Neutrophil (primary cell): ENCODE measurements around the gene DST.

Source experiments
- H3K27ac ChIP-seq: fragments of 200-600 bp; sonication (generic); 2 replicates; pipeline ENCODE4 v1.5.1; 2016; ENCODE audit warnings: mild to moderate bottlenecking, moderate library complexity
- H3K27me3 ChIP-seq: fragments of 200-600 bp; sonication (generic); 2 replicates; pipeline ENCODE4 v1.6.0; 2016; ENCODE audit warnings: mild to moderate bottlenecking
- H3K36me3 ChIP-seq: fragments of 200-600 bp; sonication (generic); 2 replicates; pipeline ENCODE4 v1.5.1; 2017
- H3K4me1 ChIP-seq, 2 experiments: fragments of 200-600 bp in 1 of 2; sonication (generic) in 1 of 2; 1 replicate in 1 of 2; 2 replicates in 1 of 2; pipeline versions ENCODE4 v1.5.1 to v1.6.1; 2013 to 2016; ENCODE audit warnings: low read depth in 1 of 2, low read length in 1 of 2, mild to moderate bottlenecking in 1 of 2, moderate library complexity in 1 of 2; ENCODE audit not compliant: control insufficient read depth in 1 of 2, insufficient read depth in 1 of 2
- H3K4me3 ChIP-seq, 2 experiments: fragments of 200-600 bp in 1 of 2; sonication (generic) in 1 of 2; 1 replicate in 1 of 2; 2 replicates in 1 of 2; pipeline ENCODE4 v1.5.1; 2013 to 2016; ENCODE audit warnings: low read depth in 1 of 2, low read length in 1 of 2, mild to moderate bottlenecking in 1 of 2, moderate library complexity in 1 of 2
- H3K9me3 ChIP-seq: fragments of 200-600 bp; sonication (generic); 2 replicates; pipeline ENCODE4 v1.5.1; 2016
- TF ChIP-seq, protein P1 (sequence below): fragments of 200-600 bp; sonication (generic); IDR thresholded peaks from 2 replicates; pipeline ENCODE4 v1.5.1; 2016; ENCODE audit warnings: antibody characterized with exemption

The DST gene

DNA sequence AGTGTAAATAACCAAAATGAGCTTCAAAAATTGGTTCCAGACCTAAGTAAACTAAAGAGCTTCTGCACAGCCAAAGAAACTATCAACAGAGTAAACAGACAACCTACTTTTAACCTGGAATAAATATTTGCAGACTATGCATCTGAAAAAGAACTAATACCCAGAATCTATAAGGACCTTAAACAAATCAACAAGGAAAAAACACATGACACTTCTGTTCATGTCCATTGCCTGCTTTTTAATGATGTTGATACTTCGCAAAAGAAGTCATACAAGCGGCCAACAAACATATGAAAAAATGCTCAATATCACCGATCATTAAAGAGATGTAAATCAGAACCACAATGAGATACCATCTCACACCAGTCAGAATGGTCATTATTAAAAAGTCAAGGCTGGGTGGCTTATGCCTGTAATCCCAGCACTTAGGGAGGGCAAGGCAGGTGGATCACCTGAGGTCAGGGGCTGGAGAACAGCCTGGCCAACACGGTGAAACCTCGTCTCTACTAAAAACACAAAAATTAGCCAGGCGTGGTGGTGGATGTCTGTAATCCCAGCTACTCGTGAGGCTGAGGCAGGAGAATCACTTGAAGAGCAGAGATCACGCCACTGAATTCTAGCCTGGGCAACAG, 42.5 kb upstream of the DST start:
- H3K4me3 ChIP-seq: no peak overlapping the region
- TF ChIP-seq, protein P1, sequence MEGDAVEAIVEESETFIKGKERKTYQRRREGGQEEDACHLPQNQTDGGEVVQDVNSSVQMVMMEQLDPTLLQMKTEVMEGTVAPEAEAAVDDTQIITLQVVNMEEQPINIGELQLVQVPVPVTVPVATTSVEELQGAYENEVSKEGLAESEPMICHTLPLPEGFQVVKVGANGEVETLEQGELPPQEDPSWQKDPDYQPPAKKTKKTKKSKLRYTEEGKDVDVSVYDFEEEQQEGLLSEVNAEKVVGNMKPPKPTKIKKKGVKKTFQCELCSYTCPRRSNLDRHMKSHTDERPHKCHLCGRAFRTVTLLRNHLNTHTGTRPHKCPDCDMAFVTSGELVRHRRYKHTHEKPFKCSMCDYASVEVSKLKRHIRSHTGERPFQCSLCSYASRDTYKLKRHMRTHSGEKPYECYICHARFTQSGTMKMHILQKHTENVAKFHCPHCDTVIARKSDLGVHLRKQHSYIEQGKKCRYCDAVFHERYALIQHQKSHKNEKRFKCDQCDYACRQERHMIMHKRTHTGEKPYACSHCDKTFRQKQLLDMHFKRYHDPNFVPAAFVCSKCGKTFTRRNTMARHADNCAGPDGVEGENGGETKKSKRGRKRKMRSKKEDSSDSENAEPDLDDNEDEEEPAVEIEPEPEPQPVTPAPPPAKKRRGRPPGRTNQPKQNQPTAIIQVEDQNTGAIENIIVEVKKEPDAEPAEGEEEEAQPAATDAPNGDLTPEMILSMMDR: no peak
- no peaks in the 10 kb centered on the region for H3K27me3 ChIP-seq
- H3K9me3 ChIP-seq: no peaks in the 10 kb centered on the region
- no peaks in the 10 kb centered on the region for H3K36me3 ChIP-seq
- no peaks in the 10 kb centered on the region for H3K4me1 ChIP-seq
- H3K27ac ChIP-seq: no peak overlapping the region

DNA sequence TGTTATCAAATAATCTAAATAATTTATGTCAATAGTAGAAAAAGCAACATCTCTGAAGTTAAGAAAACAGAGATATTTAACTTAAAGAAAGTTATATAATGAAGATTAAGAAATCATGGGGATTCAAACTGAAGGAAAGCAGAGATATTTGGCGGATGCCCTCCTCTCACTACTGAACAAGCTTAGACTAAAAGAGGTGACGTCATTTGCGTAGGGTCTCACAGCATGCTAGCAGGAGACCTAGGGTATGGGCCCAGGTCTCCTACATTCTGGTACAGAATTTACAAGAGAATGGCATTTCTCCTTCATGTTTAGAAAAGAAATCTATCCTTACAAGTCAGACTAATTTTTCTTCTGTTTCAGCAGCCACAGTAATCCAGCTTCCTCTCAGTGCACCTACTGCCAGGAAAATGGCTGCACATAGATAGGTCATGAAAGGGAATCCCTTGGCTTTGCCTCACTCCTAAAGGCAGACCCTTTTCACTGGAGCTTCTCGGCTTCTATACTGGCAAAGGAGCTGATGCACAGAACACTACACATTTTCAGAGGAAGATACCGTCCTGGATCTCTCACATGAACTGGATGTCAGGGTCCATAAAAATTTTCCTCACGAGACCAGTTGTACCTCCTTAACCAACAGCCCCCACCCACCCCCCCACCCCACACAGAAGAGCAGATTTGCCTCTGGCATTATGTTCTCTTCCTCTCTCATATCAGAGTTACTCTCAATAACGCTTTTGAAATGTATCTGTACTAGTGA, 41.8 kb upstream of the DST start:
- TF ChIP-seq, protein P1: no peak
- Histone ChIP-seq H3K9me3 (no peaks in the 10 kb centered on the region), H3K4me3 (no peak overlapping the region), H3K27me3 (no peaks in the 10 kb centered on the region), H3K4me1 (no peaks in the 10 kb centered on the region), H3K36me3 (no peaks in the 10 kb centered on the region), H3K27ac (no peak overlapping the region)

DNA sequence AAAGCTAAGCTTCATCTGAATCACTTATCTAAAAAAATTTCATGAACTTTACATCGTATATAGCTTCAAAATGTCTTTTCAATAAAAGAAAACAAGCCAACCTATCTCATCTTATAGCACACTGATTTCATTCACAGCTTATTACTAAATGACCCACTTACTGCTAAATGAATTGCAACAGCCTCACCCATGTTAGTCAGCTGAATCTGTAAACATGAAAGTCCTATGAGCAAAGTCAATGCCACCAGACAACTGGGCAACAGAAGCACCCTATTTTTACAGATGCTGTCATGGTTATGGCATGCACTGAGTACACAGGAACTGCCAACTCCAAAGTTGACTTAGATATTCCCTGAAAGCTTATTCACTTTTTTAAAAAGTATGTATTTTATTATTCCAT, 41.2 kb upstream of the DST start:
- Histone ChIP-seq H3K36me3 (no peaks in the 10 kb centered on the region), H3K27ac (no peak overlapping the region), H3K4me1 (no peaks in the 10 kb centered on the region), H3K27me3 (no peaks in the 10 kb centered on the region), H3K4me3 (no peak overlapping the region), H3K9me3 (no peaks in the 10 kb centered on the region)
- TF ChIP-seq, protein P1: no peak

DNA sequence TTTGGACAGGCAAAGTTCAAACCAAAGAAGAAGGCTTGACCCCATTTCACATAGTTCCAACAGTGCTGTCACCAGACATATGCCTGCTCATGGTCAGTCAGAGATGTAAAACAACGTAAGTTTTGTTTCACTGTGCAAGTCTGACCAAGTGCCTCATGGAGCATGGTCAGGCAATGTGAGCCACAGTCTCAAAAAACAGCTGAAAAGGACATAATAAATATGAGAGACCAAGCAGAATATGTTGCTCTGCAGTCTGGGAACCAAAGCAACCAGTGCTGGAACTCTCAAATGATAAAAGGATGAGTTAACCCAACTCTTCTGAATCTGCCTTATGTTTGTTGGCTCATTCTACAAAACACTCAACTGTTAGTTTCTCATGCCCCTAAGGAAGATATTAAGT, 39.9 kb upstream of the DST start:
- Histone ChIP-seq H3K9me3 (no peaks in the 10 kb centered on the region), H3K27ac (no peak overlapping the region), H3K4me1 (no peaks in the 10 kb centered on the region)

DNA sequence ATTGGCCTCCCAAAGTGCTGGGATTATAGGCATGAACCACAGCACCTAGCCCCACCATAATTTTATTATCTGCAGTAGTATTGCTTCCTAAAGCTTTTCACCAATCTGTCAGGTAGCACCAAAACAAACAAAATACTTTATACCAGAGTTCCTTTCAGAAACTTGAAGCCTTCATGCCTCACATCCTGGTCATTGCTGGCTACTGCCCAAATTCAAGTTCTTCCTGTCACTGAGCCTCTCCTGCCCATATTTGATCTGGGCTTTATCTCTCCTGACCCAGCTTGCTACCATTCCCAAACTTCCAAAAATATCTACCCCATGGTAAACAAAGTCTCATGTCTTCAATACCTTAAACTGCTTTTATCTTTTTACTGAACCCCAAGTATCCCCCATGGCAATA, 34.9 kb upstream of the DST start:
- TF ChIP-seq, protein P1: no peak

More for the DNA sequence above, 39.9 kb upstream of the DST start:
- no peak overlapping the region for H3K4me3 ChIP-seq
- TF ChIP-seq, protein P1: no peak
- H3K36me3 ChIP-seq: no peaks in the 10 kb centered on the region
- no peaks in the 10 kb centered on the region for H3K27me3 ChIP-seq

More for the DNA sequence above, 34.9 kb upstream of the DST start:
- Histone ChIP-seq H3K27ac (no peak overlapping the region), H3K4me3 (no peak overlapping the region), H3K4me1 (no peaks in the 10 kb centered on the region), H3K27me3 (no peaks in the 10 kb centered on the region), H3K36me3 (no peaks in the 10 kb centered on the region), H3K9me3 (no peaks in the 10 kb centered on the region)
